Measurements from ENCODE around the gene STPG4.

- TF ChIP-seq EP300 (IDR thresholded peaks at IDR 0.05) (no peak), POLR2A (IDR thresholded peaks at IDR 0.05; ENCODE audit: low read depth) (no peak)
- TF ChIP-seq, protein P1, sequence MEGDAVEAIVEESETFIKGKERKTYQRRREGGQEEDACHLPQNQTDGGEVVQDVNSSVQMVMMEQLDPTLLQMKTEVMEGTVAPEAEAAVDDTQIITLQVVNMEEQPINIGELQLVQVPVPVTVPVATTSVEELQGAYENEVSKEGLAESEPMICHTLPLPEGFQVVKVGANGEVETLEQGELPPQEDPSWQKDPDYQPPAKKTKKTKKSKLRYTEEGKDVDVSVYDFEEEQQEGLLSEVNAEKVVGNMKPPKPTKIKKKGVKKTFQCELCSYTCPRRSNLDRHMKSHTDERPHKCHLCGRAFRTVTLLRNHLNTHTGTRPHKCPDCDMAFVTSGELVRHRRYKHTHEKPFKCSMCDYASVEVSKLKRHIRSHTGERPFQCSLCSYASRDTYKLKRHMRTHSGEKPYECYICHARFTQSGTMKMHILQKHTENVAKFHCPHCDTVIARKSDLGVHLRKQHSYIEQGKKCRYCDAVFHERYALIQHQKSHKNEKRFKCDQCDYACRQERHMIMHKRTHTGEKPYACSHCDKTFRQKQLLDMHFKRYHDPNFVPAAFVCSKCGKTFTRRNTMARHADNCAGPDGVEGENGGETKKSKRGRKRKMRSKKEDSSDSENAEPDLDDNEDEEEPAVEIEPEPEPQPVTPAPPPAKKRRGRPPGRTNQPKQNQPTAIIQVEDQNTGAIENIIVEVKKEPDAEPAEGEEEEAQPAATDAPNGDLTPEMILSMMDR (IDR thresholded peaks at IDR 0.05): no peak
These were observed 83.9 kb downstream of the STPG4 start for GRCh38 chr2:47070920-47071824.

Measured in esophagus muscularis mucosa (tissue), 4 donors.